Stimulated activated naive CD4-positive, alpha-beta T cell treated with Interleukin-2 at 50 U/mL for 16 hours (primary cell): ENCODE data around the gene NUDT14.

Experiments used
- DNase-seq: peaks from one replicate; lab custom pipeline; 2025; lab: John Stamatoyannopoulos, UW

Gene NUDT14

GRCh38 chr14:105132921-105133654 is 48.0 kb downstream of the NUDT14 start:
- DNase-seq = no peak

- DNase-seq = no peak
Measured at GRCh38 chr14:105131241-105131640, 49.9 kb downstream of the NUDT14 start.

GRCh38 chr14:105128059-105128458 is 53.1 kb downstream of the NUDT14 start:
- DNase-seq = no peak

GRCh38 chr14:105126981-105127329 is 54.2 kb downstream of the NUDT14 start:
- no peak for DNase-seq

- DNase-seq = no peak
Measured at GRCh38 chr14:105126126-105126980, 54.8 kb downstream of the NUDT14 start.

- no peak for DNase-seq
Measured at GRCh38 chr14:105124823-105125222, 56.3 kb downstream of the NUDT14 start.

- no peak for DNase-seq
Measured at GRCh38 chr14:105123981-105124765, 56.9 kb downstream of the NUDT14 start.

- no peak for DNase-seq
Measured at GRCh38 chr14:105123064-105123665, 57.9 kb downstream of the NUDT14 start.
